Measurements from ENCODE around the gene ANO1.

- TF ChIP-seq CTCF (IDR thresholded peaks at IDR 0.05) (no peak), POLR2A (IDR thresholded peaks at IDR 0.05) (no peak)
These were observed 2.3 kb upstream of the ANO1 start for GRCh38 chr11:70075836-70076235.
